ENCODE data around the gene GATAD2B.

The GATAD2B gene

GRCh38 chr1:153922972-153923925, at the start of gene GATAD2B:
TSS of gene GATAD2B (minus strand) at chr1:153922972. CDS start at chr1:153828347, 94,625 bp downstream.
- DNase-seq, result peak; percentile 99

GRCh38 chr1:153970346-153970745, 47.6 kb upstream of the GATAD2B start:
- DNase-seq, result no peak

- no peak for DNase-seq
Observed at GRCh38 chr1:153968972-153969371, 46.2 kb upstream of the GATAD2B start.

GRCh38 chr1:153968408-153968807, 45.6 kb upstream of the GATAD2B start:
- DNase-seq, result no peak

- DNase-seq, result no peak
Observed at GRCh38 chr1:153968000-153968363, 45.2 kb upstream of the GATAD2B start.

GRCh38 chr1:153967107-153967999, 44.6 kb upstream of the GATAD2B start, which contains the start of gene CREB3L4:
TSS of gene CREB3L4 (plus strand) at chr1:153967902. CDS start at chr1:153968526, 624 bp downstream.
- DNase-seq, result peak; percentile 89

GRCh38 chr1:153963850-153964331, 41.1 kb upstream of the GATAD2B start:
- no peak for DNase-seq

- DNase-seq, result peak; percentile 95
Observed at GRCh38 chr1:153963030-153963849, 40.5 kb upstream of the GATAD2B start, which contains the start of gene SLC39A1. TSS of gene SLC39A1 (minus strand) at chr1:153963537. CDS start at chr1:153962715, 822 bp downstream.

- DNase-seq, result peak; percentile 22
Observed at GRCh38 chr1:153962088-153963029, 39.6 kb upstream of the GATAD2B start.

- DNase-seq, result no peak
Observed at GRCh38 chr1:153961421-153961820, 38.6 kb upstream of the GATAD2B start.

GRCh38 chr1:153960206-153960605, 37.4 kb upstream of the GATAD2B start:
- no peak for DNase-seq

GRCh38 chr1:153959454-153959853, 36.7 kb upstream of the GATAD2B start:
- no peak for DNase-seq

- DNase-seq, result no peak
Observed at GRCh38 chr1:153958961-153959260, 36.1 kb upstream of the GATAD2B start.

- DNase-seq, result peak; percentile 98
Observed at GRCh38 chr1:153958111-153958960, 35.6 kb upstream of the GATAD2B start, which contains the start of gene CRTC2. TSS of gene CRTC2 (minus strand) at chr1:153958612. CDS start at chr1:153958497, 115 bp downstream.

GRCh38 chr1:153957744-153958110, 35.0 kb upstream of the GATAD2B start:
- DNase-seq, result no peak

- DNase-seq, result no peak
Observed at GRCh38 chr1:153956997-153957715, 34.4 kb upstream of the GATAD2B start.

- no peak for DNase-seq
Observed at GRCh38 chr1:153954826-153955225, 32.1 kb upstream of the GATAD2B start.

GRCh38 chr1:153953859-153954365, 31.1 kb upstream of the GATAD2B start:
- DNase-seq, result no peak

- no peak for DNase-seq
Observed at GRCh38 chr1:153951801-153952200, 29.0 kb upstream of the GATAD2B start.
